GM13976 (cell line): ENCODE results near the gene SPATA16.

Experiments
- DNase-seq: peaks from one replicate; pipeline ENCODE4 v3.0.0; 2012; ENCODE audit warnings: low spot score
- CTCF ChIP-seq: IDR thresholded peaks from 2 replicates; pipeline ENCODE4 v1.5.1; 2012; ENCODE audit warnings: borderline replicate concordance, mild to moderate bottlenecking; ENCODE audit not compliant: insufficient read depth; ENCODE audit errors: extremely low read depth, missing control alignments, control extremely low read depth
- in situ Hi-C: fragments of 300-500 bp; cut with MboI; formaldehyde crosslinking; loops from one replicate; pipeline ENCODE4 v1.12.0; 2022; ENCODE audit warnings: low sequenced_read_pairs, mixed read lengths, inconsistent platforms; ENCODE audit not compliant: unreplicated experiment

SPATA16 gene

DNA sequence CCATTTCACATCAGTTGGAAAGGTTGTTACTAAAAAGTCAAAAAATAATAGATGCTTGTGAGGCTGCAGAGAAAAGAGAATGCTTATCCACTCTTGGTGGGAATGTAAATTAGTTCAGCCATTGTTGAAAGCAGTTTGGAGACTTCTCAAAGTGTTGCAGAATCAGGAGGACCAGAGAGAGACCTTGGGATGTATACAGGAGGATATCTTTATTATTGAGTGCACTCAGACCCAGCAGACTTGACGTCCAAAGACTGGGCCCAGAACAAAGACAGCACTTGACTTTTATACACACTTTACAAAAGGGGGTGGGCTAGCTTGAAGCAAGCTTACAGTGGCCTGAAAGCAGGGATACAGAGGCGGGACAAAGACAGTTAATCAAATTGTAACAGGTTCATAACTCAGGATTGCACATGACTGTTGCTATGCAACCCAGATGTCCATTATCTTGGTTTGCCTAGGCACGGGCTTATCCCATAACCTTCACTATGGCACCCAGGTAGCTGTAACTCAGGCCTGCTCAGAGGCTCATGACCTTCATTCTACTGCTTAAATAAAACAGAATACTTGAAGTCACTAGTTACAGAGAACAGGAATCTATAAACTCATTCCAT is 127.7 kb downstream of the SPATA16 start:
- in situ Hi-C loops, result no loop called here
- DNase-seq, result no peak
- TF ChIP-seq CTCF, result no peak

GRCh38 chr3:173009410-173009809 is 131.6 kb downstream of the SPATA16 start:
- in situ Hi-C loops, result no loop called here
- no peak for TF ChIP-seq CTCF
- DNase-seq, result no peak

DNA sequence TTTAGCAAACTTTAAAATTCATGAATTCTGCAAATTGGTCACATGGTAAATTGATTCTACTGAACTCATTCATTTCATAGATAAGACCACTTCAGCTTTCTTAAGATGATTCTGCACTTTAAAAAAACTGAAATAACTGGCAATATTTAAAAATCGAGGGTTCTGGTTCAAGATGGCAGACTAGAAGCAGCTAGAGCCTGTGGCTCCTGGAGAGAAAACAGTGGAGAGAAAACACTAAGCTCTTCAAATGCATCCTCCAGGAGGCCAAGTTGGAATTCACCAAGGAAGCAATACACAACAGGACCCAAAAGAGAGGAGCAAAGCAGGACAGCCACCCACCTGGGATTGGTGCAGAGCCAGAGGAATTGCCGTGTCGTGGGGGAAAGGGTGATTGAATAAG is 132.1 kb downstream of the SPATA16 start:
- in situ Hi-C loops, result no loop called here
- no peak for TF ChIP-seq CTCF
- DNase-seq, result no peak

GRCh38 chr3:173007079-173007723 is 133.8 kb downstream of the SPATA16 start:
- no peak for DNase-seq
- in situ Hi-C loops, result no loop called here
- TF ChIP-seq CTCF, result no peak

GRCh38 chr3:173006006-173006405 is 135.0 kb downstream of the SPATA16 start:
- in situ Hi-C loops, result no loop called here
- no peak for TF ChIP-seq CTCF
- no peak for DNase-seq

DNA sequence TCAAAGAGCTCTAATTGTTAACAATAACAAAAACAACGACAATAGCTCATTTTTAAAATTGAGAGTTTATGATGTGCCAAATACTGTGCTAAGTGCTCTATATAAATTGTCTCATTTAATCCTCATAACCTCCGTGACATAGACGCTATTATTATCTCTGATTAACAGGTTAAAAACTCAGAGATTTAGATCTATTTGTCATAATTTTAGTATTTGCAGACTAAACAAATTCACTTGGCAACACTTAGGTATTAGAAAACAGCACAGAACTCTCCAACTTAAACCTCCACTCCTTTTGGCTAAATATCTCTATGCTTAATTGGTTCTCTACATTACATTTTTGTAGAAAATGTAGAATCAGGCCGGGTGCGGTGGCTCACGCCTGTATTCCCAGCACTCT is 136.4 kb downstream of the SPATA16 start:
- DNase-seq, result no peak
- in situ Hi-C loops, result no loop called here
- no peak for TF ChIP-seq CTCF
